HepG2 (cell line): Measurements from ENCODE around the gene GH2. TPM values are rescaled to one million over a fixed set of nuclear protein-coding genes. Genes with fewer than 3 reads are reported as not detected.

Experiments
- CBX1 ChIP-seq: IDR thresholded peaks from one replicate; pipeline ENCODE4 v1.6.1; 2016; ENCODE audit warnings: antibody characterized with exemption, low read depth
- CCDC6 ChIP-seq: sonication (generic); formaldehyde crosslinking; IDR thresholded peaks from 2 replicates; pipeline ENCODE4 v1.8.1; 2022; ENCODE audit warnings: mild to moderate bottlenecking, missing genetic modification reagents, moderate library complexity
- HDAC6 ChIP-seq: fragments of 200-600 bp; sonication (generic); IDR thresholded peaks from 2 replicates; pipeline ENCODE4 v1.7.0; 2017; ENCODE audit warnings: mild to moderate bottlenecking, antibody characterized with exemption, low read length, low read depth
- MZF1 ChIP-seq: sonication (generic); formaldehyde crosslinking; IDR thresholded peaks from 2 replicates; pipeline ENCODE4 v1.8.1; 2023; ENCODE audit warnings: mild to moderate bottlenecking, missing genetic modification reagents, borderline replicate concordance
- NPAS2 ChIP-seq: sonication (generic); formaldehyde crosslinking; IDR thresholded peaks from 2 replicates; pipeline ENCODE4 v1.8.0; 2022; ENCODE audit warnings: mild to moderate bottlenecking, missing genetic modification reagents, borderline replicate concordance
- STAG1 ChIP-seq: sonication (generic); formaldehyde crosslinking; IDR thresholded peaks from 2 replicates; pipeline ENCODE4 v1.4.0; 2020; ENCODE audit warnings: missing genetic modification reagents
- TOPORS ChIP-seq: sonication (generic); formaldehyde crosslinking; IDR thresholded peaks from 2 replicates; pipeline ENCODE4 v1.8.0; 2023; ENCODE audit warnings: mild to moderate bottlenecking, missing genetic modification reagents
- ZFP41 ChIP-seq: sonication (generic); formaldehyde crosslinking; IDR thresholded peaks from 2 replicates; pipeline ENCODE4 v1.4.0; 2020; ENCODE audit warnings: mild to moderate bottlenecking, missing genetic modification reagents, borderline replicate concordance
- ZMYM3 ChIP-seq: sonication (generic); formaldehyde crosslinking; IDR thresholded peaks from 2 replicates; pipeline ENCODE4 v1.5.1; 2020; ENCODE audit warnings: mild to moderate bottlenecking, missing genetic modification reagents
- ZNF260 ChIP-seq: sonication (generic); formaldehyde crosslinking; IDR thresholded peaks from 2 replicates; pipeline ENCODE4 v1.4.0; 2020; ENCODE audit warnings: missing genetic modification reagents, low read depth, mild to moderate bottlenecking, borderline replicate concordance
- ZNF543 ChIP-seq: sonication (generic); formaldehyde crosslinking; IDR thresholded peaks from 2 replicates; pipeline ENCODE4 v1.4.0; 2020; ENCODE audit warnings: mild to moderate bottlenecking, missing genetic modification reagents
- ZNF644 ChIP-seq: IDR thresholded peaks from 2 replicates; pipeline ENCODE4 v1.6.1; 2016; ENCODE audit warnings: low read depth
- ZNF703 ChIP-seq: sonication (generic); formaldehyde crosslinking; IDR thresholded peaks from 2 replicates; pipeline ENCODE4 v1.5.1; 2020; ENCODE audit warnings: missing genetic modification reagents, mild to moderate bottlenecking, moderate library complexity, borderline replicate concordance
- ZNF749 ChIP-seq: sonication (generic); formaldehyde crosslinking; IDR thresholded peaks from 2 replicates; pipeline ENCODE4 v1.8.0; 2022; ENCODE audit warnings: mild to moderate bottlenecking, missing genetic modification reagents, moderate library complexity, borderline replicate concordance
- ZSCAN9 ChIP-seq: IDR thresholded peaks from 2 replicates; pipeline ENCODE4 v1.6.1; 2016; ENCODE audit warnings: borderline replicate concordance
- polyA plus RNA-seq, 8 experiments: library from polyadenylated mRNA; depleted of rRNA in 3 of 8; stranded (reverse) in 7 of 8; unstranded in 1 of 8; fragments of >200 nt; fragmentation: Illumina TruSeq in 4 of 8; extraction: Trizol in 4 of 8; gene quantifications; 2 replicates each; pipeline versions ENCODE4 v1.2.1 to v1.2.3, GENCODE V29; 2011 to 2016; ENCODE audit warnings: low read depth in 4 of 8, missing spikeins in 1 of 8, mixed read lengths in 1 of 8; ENCODE audit not compliant: insufficient read depth in 1 of 8
- total RNA-seq, 5 experiments: library from RNA; depleted of rRNA; stranded (reverse); fragments of >200 nt; fragmentation: Illumina TruSeq; extraction: Trizol; gene quantifications; 2 replicates each; pipeline ENCODE4 v1.2.3, GENCODE V29; 2016; ENCODE audit warnings: low read depth in 1 of 5
- TF ChIP-seq, protein P1 (sequence below): sonication (generic); formaldehyde crosslinking; IDR thresholded peaks from 2 replicates; pipeline ENCODE4 v1.5.1; 2020; ENCODE audit warnings: mild to moderate bottlenecking, missing genetic modification reagents, moderate library complexity
- TF ChIP-seq, protein P2 (sequence below): sonication (generic); formaldehyde crosslinking; IDR thresholded peaks from 2 replicates; pipeline ENCODE4 v1.5.0; 2020; ENCODE audit warnings: missing genetic modification reagents
- TF ChIP-seq, protein P3 (sequence below): sonication (generic); formaldehyde crosslinking; IDR thresholded peaks from 2 replicates; pipeline ENCODE4 v1.4.0; 2020; ENCODE audit warnings: mild to moderate bottlenecking, missing genetic modification reagents
- TF ChIP-seq, protein P4 (sequence below): sonication (generic); formaldehyde crosslinking; IDR thresholded peaks from 2 replicates; pipeline ENCODE4 v1.8.1; 2023; ENCODE audit warnings: missing genetic modification reagents, inconsistent platforms, borderline replicate concordance

Gene GH2
- total and polyA plus RNA-seq, 2 of the 13 experiments (the other 11 are each of a cell fraction or from before 2014, with no cell fraction given) = not detected

DNA sequence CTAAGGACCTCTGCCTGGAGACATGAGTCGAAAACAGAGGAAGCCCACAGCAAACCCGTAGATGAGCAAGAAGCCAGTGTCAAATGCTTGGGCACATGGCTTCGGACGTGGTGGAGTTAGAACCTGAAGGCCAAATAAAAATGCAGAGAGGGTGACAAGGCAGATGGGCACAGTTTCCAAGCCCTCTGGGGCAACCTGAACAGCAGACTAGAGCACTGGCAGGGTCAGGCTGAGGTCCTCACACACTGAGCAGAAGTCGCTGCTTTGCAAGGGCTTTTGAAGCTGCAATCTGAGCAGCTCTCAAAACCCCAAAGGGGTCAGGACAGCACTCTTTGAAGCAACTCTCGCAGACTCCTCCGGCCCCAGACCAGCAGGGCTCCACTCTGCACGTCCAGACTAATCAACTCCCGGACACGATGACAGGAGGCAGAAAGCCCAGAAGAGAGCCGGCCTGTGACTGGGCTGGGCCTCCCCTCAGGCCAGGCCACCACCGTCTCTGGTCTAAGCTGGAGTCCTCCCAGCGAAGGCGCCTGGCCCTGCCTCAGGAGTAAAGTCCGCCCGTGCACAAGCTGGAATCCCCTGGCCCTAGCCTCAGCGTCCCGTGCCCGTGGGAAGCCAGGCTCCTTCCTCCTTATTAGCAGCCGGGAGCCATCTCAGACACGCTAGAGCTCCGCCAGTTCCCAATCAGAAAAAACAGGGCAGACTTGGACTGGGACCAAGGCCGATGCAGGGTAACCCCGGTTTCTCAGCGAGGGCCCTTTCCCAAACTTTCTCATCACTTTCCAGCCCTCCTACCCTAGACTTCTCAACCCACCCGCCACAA is 40.2 kb downstream of the GH2 start (continued):
- TF ChIP-seq, protein P1, sequence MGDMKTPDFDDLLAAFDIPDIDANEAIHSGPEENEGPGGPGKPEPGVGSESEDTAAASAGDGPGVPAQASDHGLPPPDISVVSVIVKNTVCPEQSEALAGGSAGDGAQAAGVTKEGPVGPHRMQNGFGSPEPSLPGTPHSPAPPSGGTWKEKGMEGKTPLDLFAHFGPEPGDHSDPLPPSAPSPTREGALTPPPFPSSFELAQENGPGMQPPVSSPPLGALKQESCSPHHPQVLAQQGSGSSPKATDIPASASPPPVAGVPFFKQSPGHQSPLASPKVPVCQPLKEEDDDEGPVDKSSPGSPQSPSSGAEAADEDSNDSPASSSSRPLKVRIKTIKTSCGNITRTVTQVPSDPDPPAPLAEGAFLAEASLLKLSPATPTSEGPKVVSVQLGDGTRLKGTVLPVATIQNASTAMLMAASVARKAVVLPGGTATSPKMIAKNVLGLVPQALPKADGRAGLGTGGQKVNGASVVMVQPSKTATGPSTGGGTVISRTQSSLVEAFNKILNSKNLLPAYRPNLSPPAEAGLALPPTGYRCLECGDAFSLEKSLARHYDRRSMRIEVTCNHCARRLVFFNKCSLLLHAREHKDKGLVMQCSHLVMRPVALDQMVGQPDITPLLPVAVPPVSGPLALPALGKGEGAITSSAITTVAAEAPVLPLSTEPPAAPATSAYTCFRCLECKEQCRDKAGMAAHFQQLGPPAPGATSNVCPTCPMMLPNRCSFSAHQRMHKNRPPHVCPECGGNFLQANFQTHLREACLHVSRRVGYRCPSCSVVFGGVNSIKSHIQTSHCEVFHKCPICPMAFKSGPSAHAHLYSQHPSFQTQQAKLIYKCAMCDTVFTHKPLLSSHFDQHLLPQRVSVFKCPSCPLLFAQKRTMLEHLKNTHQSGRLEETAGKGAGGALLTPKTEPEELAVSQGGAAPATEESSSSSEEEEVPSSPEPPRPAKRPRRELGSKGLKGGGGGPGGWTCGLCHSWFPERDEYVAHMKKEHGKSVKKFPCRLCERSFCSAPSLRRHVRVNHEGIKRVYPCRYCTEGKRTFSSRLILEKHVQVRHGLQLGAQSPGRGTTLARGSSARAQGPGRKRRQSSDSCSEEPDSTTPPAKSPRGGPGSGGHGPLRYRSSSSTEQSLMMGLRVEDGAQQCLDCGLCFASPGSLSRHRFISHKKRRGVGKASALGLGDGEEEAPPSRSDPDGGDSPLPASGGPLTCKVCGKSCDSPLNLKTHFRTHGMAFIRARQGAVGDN (CRISPR knock-in tag) = peak; percentile 58
- TF ChIP-seq ZSCAN9 (CRISPR knock-in tag) = no peak
- TF ChIP-seq HDAC6 = no peak
- no peak for TF ChIP-seq ZNF703 (CRISPR knock-in tag)
- 0 out of 2 replicates have a peak, but pooled peaks have one; percentile 65 for TF ChIP-seq ZNF260 (CRISPR knock-in tag)
- no peak for TF ChIP-seq CCDC6 (CRISPR knock-in tag)
- no peak for TF ChIP-seq NPAS2 (CRISPR knock-in tag)
- TF ChIP-seq ZNF543 (CRISPR knock-in tag) = peak; percentile 28; the same call in 1 of the 2 replicates
- TF ChIP-seq CBX1 = no peak
- TF ChIP-seq MZF1 = 0 out of 2 replicates have a peak, but pooled peaks have one; percentile 72
- no peak for TF ChIP-seq STAG1
- TF ChIP-seq, protein P2, sequence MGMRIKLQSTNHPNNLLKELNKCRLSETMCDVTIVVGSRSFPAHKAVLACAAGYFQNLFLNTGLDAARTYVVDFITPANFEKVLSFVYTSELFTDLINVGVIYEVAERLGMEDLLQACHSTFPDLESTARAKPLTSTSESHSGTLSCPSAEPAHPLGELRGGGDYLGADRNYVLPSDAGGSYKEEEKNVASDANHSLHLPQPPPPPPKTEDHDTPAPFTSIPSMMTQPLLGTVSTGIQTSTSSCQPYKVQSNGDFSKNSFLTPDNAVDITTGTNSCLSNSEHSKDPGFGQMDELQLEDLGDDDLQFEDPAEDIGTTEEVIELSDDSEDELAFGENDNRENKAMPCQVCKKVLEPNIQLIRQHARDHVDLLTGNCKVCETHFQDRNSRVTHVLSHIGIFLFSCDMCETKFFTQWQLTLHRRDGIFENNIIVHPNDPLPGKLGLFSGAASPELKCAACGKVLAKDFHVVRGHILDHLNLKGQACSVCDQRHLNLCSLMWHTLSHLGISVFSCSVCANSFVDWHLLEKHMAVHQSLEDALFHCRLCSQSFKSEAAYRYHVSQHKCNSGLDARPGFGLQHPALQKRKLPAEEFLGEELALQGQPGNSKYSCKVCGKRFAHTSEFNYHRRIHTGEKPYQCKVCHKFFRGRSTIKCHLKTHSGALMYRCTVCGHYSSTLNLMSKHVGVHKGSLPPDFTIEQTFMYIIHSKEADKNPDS = no peak; the same call in 1 of the 2 replicates
- TF ChIP-seq, protein P3, sequence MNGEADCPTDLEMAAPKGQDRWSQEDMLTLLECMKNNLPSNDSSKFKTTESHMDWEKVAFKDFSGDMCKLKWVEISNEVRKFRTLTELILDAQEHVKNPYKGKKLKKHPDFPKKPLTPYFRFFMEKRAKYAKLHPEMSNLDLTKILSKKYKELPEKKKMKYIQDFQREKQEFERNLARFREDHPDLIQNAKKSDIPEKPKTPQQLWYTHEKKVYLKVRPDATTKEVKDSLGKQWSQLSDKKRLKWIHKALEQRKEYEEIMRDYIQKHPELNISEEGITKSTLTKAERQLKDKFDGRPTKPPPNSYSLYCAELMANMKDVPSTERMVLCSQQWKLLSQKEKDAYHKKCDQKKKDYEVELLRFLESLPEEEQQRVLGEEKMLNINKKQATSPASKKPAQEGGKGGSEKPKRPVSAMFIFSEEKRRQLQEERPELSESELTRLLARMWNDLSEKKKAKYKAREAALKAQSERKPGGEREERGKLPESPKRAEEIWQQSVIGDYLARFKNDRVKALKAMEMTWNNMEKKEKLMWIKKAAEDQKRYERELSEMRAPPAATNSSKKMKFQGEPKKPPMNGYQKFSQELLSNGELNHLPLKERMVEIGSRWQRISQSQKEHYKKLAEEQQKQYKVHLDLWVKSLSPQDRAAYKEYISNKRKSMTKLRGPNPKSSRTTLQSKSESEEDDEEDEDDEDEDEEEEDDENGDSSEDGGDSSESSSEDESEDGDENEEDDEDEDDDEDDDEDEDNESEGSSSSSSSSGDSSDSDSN = peak; percentile 66
- no peak for TF ChIP-seq ZNF749 (CRISPR knock-in tag)
- no peak for TF ChIP-seq ZFP41 (CRISPR knock-in tag)
- TF ChIP-seq, protein P4, sequence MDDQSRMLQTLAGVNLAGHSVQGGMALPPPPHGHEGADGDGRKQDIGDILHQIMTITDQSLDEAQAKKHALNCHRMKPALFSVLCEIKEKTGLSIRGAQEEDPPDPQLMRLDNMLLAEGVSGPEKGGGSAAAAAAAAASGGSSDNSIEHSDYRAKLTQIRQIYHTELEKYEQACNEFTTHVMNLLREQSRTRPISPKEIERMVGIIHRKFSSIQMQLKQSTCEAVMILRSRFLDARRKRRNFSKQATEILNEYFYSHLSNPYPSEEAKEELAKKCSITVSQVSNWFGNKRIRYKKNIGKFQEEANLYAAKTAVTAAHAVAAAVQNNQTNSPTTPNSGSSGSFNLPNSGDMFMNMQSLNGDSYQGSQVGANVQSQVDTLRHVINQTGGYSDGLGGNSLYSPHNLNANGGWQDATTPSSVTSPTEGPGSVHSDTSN (CRISPR knock-in tag) = peak; percentile 39; the same call in 1 of the 2 replicates
- peak; percentile 91 for TF ChIP-seq ZMYM3
- no peak for TF ChIP-seq TOPORS (CRISPR knock-in tag)
- no peak for TF ChIP-seq ZNF644
